ENCODE results near the gene TSHZ2.

- TF ChIP-seq SUZ12 (IDR thresholded peaks at IDR 0.05; ENCODE audit: extremely low read depth, insufficient read depth, insufficient read length) = no peak
- no peak for TF ChIP-seq YY1 (IDR thresholded peaks at IDR 0.05; ENCODE audit: insufficient read depth, insufficient read length)
These were observed 83.4 kb downstream of the TSHZ2 start for GRCh38 chr20:53055367-53056067.

Data from NT2/D1 (cell line).